Liver (tissue), 9 donors: ENCODE measurements around the gene PRSS33. TPM values are rescaled to one million over a fixed set of nuclear protein-coding genes. Genes with fewer than 3 reads are reported as not detected.

Experiments used
- DNase-seq: peaks from one replicate; pipeline ENCODE4 v3.0.0-alpha.2; 2017; ENCODE audit warnings: low spot score
- H3K27ac ChIP-seq, 2 donors: one replicate each; pipeline ENCODE4 v1.7.0; 2013; ENCODE audit warnings: inconsistent platforms in 2 of 2, low read length in 2 of 2, control low read depth in 1 of 2, low read depth in 1 of 2, mild to moderate bottlenecking in 1 of 2
- H3K27me3 ChIP-seq, 4 donors: one replicate each; pipeline versions ENCODE4 v1.6.1 to v1.7.0; 2013; ENCODE audit warnings: low read length in 3 of 4, inconsistent platforms in 1 of 4, mild to moderate bottlenecking in 1 of 4, moderate library complexity in 1 of 4; ENCODE audit not compliant: control insufficient read depth in 4 of 4, insufficient read depth in 4 of 4
- H3K36me3 ChIP-seq, 4 donors: one replicate each; pipeline versions ENCODE4 v1.6.1 to v1.7.0; 2013; ENCODE audit warnings: low read length in 3 of 4, mild to moderate bottlenecking in 3 of 4, low read depth in 1 of 4, moderate library complexity in 1 of 4; ENCODE audit not compliant: control insufficient read depth in 4 of 4, insufficient read depth in 3 of 4
- H3K4me1 ChIP-seq, 4 donors: one replicate each; pipeline versions ENCODE4 v1.6.1 to v1.7.0; 2013; ENCODE audit warnings: low read length in 3 of 4, mild to moderate bottlenecking in 3 of 4, moderate library complexity in 1 of 4; ENCODE audit not compliant: control insufficient read depth in 4 of 4, insufficient read depth in 4 of 4
- H3K4me3 ChIP-seq, 3 donors: one replicate each; pipeline versions ENCODE4 v1.6.1 to v1.7.0; 2013; ENCODE audit warnings: low read length in 3 of 3, control low read depth in 1 of 3, low read depth in 1 of 3, mild to moderate bottlenecking in 1 of 3
- H3K9ac ChIP-seq, 2 donors: one replicate each; pipeline ENCODE4 v1.7.0; 2013; ENCODE audit warnings: low read length in 2 of 2, mild to moderate bottlenecking in 2 of 2, moderate library complexity in 2 of 2, control low read depth in 1 of 2, low read depth in 1 of 2
- H3K9me3 ChIP-seq, 4 donors: one replicate each; pipeline versions ENCODE4 v1.6.1 to v1.7.0; 2013; ENCODE audit warnings: low read length in 3 of 4; ENCODE audit not compliant: control insufficient read depth in 4 of 4
- EGR1 ChIP-seq, 2 donors: IDR thresholded peaks; 2 replicates each; pipeline ENCODE4 v1.6.1; 2016 to 2018; ENCODE audit warnings: antibody characterized with exemption in 2 of 2, low read depth in 2 of 2
- FOXA1 ChIP-seq: IDR thresholded peaks from 2 replicates; pipeline ENCODE4 v1.6.1; 2016; ENCODE audit warnings: antibody characterized with exemption
- FOXA2 ChIP-seq: IDR thresholded peaks from 2 replicates; pipeline ENCODE4 v1.6.1; 2016; ENCODE audit warnings: antibody characterized with exemption
- GABPA ChIP-seq, 2 donors: IDR thresholded peaks in 1 of 2; conservative IDR thresholded peaks in 1 of 2; 2 replicates each; pipeline ENCODE4 v1.6.1; 2016; ENCODE audit warnings: antibody characterized with exemption in 2 of 2, mild to moderate bottlenecking in 1 of 2, moderate library complexity in 1 of 2
- HNF4A ChIP-seq, 2 donors: conservative IDR thresholded peaks; 2 replicates each; pipeline ENCODE4 v1.6.1; 2016; ENCODE audit warnings: antibody characterized with exemption in 2 of 2, mild to moderate bottlenecking in 2 of 2
- JUND ChIP-seq, 2 donors: IDR thresholded peaks; 2 replicates each; pipeline ENCODE4 v1.6.1; 2016; ENCODE audit warnings: antibody characterized with exemption in 2 of 2
- NR2F2 ChIP-seq: IDR thresholded peaks from 2 replicates; pipeline ENCODE4 v1.6.1; 2016; ENCODE audit warnings: antibody characterized with exemption
- RAD21 ChIP-seq, 2 donors: IDR thresholded peaks; 2 replicates each; pipeline ENCODE4 v1.6.1; 2016; ENCODE audit warnings: antibody characterized with exemption in 2 of 2, mild to moderate bottlenecking in 2 of 2
- RXRA ChIP-seq, 2 donors: IDR thresholded peaks; 2 replicates each; pipeline ENCODE4 v1.6.1; 2017 to 2018; ENCODE audit warnings: antibody characterized with exemption in 2 of 2, mild to moderate bottlenecking in 1 of 2
- TAF1 ChIP-seq: conservative IDR thresholded peaks from 2 replicates; pipeline ENCODE4 v1.6.1; 2016; ENCODE audit warnings: antibody characterized with exemption, mild to moderate bottlenecking
- YY1 ChIP-seq: IDR thresholded peaks from 2 replicates; pipeline ENCODE4 v1.6.1; 2016; ENCODE audit warnings: antibody characterized with exemption, mild to moderate bottlenecking
- WGBS: extraction: QIAGEN DNeasy Blood & Tissue Kit; methylation state at CpG from one replicate; pipeline ENCODE4 v1.1.7; 2013; 5-methylcytosine and 5-hydroxymethylcytosine counted together
- polyA plus RNA-seq, 2 donors: library from polyadenylated mRNA; stranded (reverse) in 1 of 2; unstranded in 1 of 2; fragments of 200-250 nt in 1 of 2; fragments of >200 nt in 1 of 2; fragmentation: Nextera tagmentation in 1 of 2; extraction: Ambion mirVana in 1 of 2; gene quantifications; one replicate each; pipeline versions ENCODE4 v1.2.1 to v1.2.3, GENCODE V29; 2013 to 2015
- total RNA-seq, 2 donors: library from RNA; depleted of rRNA; stranded (reverse); fragments of >200 nt; gene quantifications; one replicate each; pipeline ENCODE4 v1.2.3, GENCODE V29; 2014
- TF ChIP-seq, protein P1 (sequence below): IDR thresholded peaks from 2 replicates; pipeline ENCODE4 v1.6.1; 2016; ENCODE audit warnings: antibody characterized with exemption
- donor health status: healthy.
- donor health status: healthy.
- donor health status: healthy.
- donor health status: healthy.
- donor health status: healthy.

Gene PRSS33
- total and polyA plus RNA-seq, 4 donors = not detected

GRCh38 chr16:2767140-2767731, 20.1 kb downstream of the PRSS33 start:
- TF ChIP-seq YY1 (no peak), RXRA (IDR thresholded peaks at IDR 0.05) (no peak), FOXA2 (no peak), TAF1 (no peak), EGR1 (IDR thresholded peaks at IDR 0.05; ENCODE audit: low read depth in 2 of 2) (no peak), HNF4A (conservative IDR thresholded peaks at IDR 0.05) (no peak), GABPA (IDR thresholded peaks at IDR 0.05 in 1 of 2, conservative IDR thresholded peaks at IDR 0.05 in 1 of 2) (no peak), NR2F2 (no peak), FOXA1 (no peak), RAD21 (IDR thresholded peaks at IDR 0.05) (no peak)
- TF ChIP-seq, protein P1, sequence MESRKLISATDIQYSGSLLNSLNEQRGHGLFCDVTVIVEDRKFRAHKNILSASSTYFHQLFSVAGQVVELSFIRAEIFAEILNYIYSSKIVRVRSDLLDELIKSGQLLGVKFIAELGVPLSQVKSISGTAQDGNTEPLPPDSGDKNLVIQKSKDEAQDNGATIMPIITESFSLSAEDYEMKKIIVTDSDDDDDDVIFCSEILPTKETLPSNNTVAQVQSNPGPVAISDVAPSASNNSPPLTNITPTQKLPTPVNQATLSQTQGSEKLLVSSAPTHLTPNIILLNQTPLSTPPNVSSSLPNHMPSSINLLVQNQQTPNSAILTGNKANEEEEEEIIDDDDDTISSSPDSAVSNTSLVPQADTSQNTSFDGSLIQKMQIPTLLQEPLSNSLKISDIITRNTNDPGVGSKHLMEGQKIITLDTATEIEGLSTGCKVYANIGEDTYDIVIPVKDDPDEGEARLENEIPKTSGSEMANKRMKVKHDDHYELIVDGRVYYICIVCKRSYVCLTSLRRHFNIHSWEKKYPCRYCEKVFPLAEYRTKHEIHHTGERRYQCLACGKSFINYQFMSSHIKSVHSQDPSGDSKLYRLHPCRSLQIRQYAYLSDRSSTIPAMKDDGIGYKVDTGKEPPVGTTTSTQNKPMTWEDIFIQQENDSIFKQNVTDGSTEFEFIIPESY = no peak
- H3K4me3 ChIP-seq = no peak overlapping the region
- H3K36me3 ChIP-seq = peaks cover 53 to 99% (median 80%) of the 10 kb centered on the region in 4 donors
- DNase-seq = no peak
- no peak overlapping the region for H3K9ac ChIP-seq
- H3K9me3 ChIP-seq = no peaks in the 10 kb centered on the region
- no peak overlapping the region for H3K27ac ChIP-seq
- WGBS = 89% methylated on average over 19 of the region's 19 CpGs
- H3K27me3 ChIP-seq = no peaks in the 10 kb centered on the region
- peaks cover 0 to 7% (median 2%) of the 10 kb centered on the region in 4 donors for H3K4me1 ChIP-seq

DNA sequence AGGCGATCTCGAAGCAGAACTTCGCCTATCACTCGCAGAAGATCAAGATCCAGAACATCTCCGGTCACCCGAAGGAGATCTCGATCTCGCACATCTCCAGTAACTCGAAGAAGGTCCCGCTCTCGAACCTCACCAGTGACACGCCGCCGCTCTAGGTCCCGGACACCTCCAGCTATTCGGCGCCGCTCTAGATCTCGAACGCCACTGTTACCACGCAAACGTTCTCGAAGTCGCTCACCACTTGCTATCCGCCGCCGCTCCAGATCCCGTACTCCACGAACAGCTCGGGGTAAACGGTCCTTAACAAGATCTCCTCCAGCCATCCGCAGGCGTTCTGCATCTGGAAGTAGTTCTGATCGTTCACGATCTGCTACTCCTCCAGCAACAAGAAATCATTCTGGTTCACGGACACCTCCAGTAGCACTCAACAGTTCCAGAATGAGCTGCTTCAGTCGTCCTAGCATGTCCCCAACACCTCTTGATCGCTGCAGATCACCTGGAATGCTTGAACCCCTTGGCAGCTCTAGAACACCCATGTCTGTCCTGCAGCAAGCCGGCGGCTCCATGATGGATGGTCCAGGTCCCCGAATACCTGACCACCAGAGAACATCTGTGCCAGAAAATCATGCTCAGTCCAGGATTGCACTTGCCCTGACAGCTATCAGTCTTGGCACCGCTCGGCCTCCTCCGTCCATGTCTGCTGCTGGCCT, 20.8 kb downstream of the PRSS33 start:
- Histone ChIP-seq H3K27me3 (no peaks in the 10 kb centered on the region), H3K36me3 (peaks cover 58 to 99% (median 84%) of the 10 kb centered on the region in 4 donors), H3K4me3 (no peak overlapping the region), H3K27ac (no peak overlapping the region), H3K9ac (no peak overlapping the region), H3K4me1 (peaks cover 0 to 5% (median 2%) of the 10 kb centered on the region in 4 donors), H3K9me3 (no peaks in the 10 kb centered on the region)
- no peak for TF ChIP-seq JUND (IDR thresholded peaks at IDR 0.05)
- TF ChIP-seq GABPA (IDR thresholded peaks at IDR 0.05 in 1 of 2, conservative IDR thresholded peaks at IDR 0.05 in 1 of 2) = no peak
- TF ChIP-seq FOXA1 = no peak
- no peak for TF ChIP-seq RXRA (IDR thresholded peaks at IDR 0.05)
- TF ChIP-seq FOXA2 = no peak
- TF ChIP-seq RAD21 (IDR thresholded peaks at IDR 0.05) = no peak
- TF ChIP-seq, protein P1 = no peak
- no peak for DNase-seq
- WGBS = 97% methylated on average over 44 of the region's 44 CpGs
